IPS-20b (cell line): ENCODE results near the gene TSLP.

ENCODE experiments used
- H3K27ac ChIP-seq: one replicate; pipeline ENCODE4 v1.5.1; 2013; ENCODE audit warnings: low read length
- H3K27me3 ChIP-seq: 2 replicates; pipeline ENCODE4 v1.6.1; 2013; ENCODE audit warnings: mild to moderate bottlenecking, low read length, inconsistent platforms; ENCODE audit not compliant: insufficient read depth
- H3K36me3 ChIP-seq: 2 replicates; pipeline ENCODE4 v1.6.1; 2013; ENCODE audit warnings: low read depth, mild to moderate bottlenecking, inconsistent platforms, low read length, moderate library complexity; ENCODE audit not compliant: insufficient read depth
- H3K4me1 ChIP-seq: 2 replicates; pipeline ENCODE4 v1.6.1; 2013; ENCODE audit warnings: mild to moderate bottlenecking, control low read depth, inconsistent platforms, low read length, moderate library complexity; ENCODE audit not compliant: insufficient read depth
- H3K4me3 ChIP-seq: 2 replicates; pipeline ENCODE4 v1.5.1; 2013; ENCODE audit warnings: mild to moderate bottlenecking, low read length, inconsistent platforms
- H3K9ac ChIP-seq: 2 replicates; pipeline ENCODE4 v1.6.1; 2013; ENCODE audit warnings: low read depth, mild to moderate bottlenecking, inconsistent platforms, low read length, moderate library complexity
- H3K9me3 ChIP-seq: 2 replicates; pipeline ENCODE4 v1.6.1; 2013; ENCODE audit warnings: mild to moderate bottlenecking, low read depth, low read length, inconsistent platforms; ENCODE audit not compliant: insufficient read depth

Gene TSLP

GRCh38 chr5:111122398-111122797, 50.9 kb downstream of the TSLP start:
- H3K4me1 ChIP-seq, result peaks cover 20% of the 10 kb centered on the region
- peaks cover 83% of the 10 kb centered on the region for H3K36me3 ChIP-seq
- no peak overlapping the region for H3K27ac ChIP-seq
- no peak overlapping the region for H3K4me3 ChIP-seq
- no peaks in the 10 kb centered on the region for H3K9me3 ChIP-seq
- H3K9ac ChIP-seq, result no peak overlapping the region
- no peaks in the 10 kb centered on the region for H3K27me3 ChIP-seq

GRCh38 chr5:111124793-111125192, 53.3 kb downstream of the TSLP start:
- Histone ChIP-seq H3K36me3 (peaks cover 72% of the 10 kb centered on the region), H3K9ac (no peak overlapping the region), H3K4me3 (no peak overlapping the region), H3K27me3 (no peaks in the 10 kb centered on the region), H3K9me3 (no peaks in the 10 kb centered on the region), H3K27ac (no peak overlapping the region), H3K4me1 (peaks cover 7% of the 10 kb centered on the region; the same call in 1 of the 2 replicates)

GRCh38 chr5:111126896-111127295, 55.4 kb downstream of the TSLP start:
- H3K9ac ChIP-seq, result no peak overlapping the region
- H3K36me3 ChIP-seq, result peaks cover 51% of the 10 kb centered on the region
- no peak overlapping the region for H3K27ac ChIP-seq
- no peaks in the 10 kb centered on the region for H3K9me3 ChIP-seq
- no peak overlapping the region for H3K4me3 ChIP-seq
- H3K4me1 ChIP-seq, result peaks cover 26% of the 10 kb centered on the region
- no peaks in the 10 kb centered on the region for H3K27me3 ChIP-seq
